Measurements from ENCODE around the gene POLR2F.

DNA sequence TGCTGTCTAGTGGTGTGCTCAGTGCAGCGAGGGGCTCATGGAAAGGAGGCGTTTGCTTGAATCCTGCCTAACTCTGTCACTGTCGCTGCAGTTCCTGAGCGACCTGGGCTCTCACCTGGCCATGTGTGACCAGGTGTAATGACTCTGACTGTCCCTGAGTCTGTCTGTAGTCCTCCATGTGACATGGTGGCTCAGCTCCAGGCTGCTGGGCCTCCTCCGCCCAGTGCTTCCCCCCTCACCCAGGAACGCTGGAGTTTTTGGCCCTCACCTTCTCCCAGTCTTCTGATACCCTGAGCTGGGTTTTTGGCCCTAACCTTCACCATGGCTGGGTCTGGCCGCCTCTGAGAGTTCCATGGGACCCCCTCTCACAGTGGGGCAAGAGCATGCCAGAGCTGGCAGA lies 27.1 kb upstream of the POLR2F start:
- TF ChIP-seq, protein P1, sequence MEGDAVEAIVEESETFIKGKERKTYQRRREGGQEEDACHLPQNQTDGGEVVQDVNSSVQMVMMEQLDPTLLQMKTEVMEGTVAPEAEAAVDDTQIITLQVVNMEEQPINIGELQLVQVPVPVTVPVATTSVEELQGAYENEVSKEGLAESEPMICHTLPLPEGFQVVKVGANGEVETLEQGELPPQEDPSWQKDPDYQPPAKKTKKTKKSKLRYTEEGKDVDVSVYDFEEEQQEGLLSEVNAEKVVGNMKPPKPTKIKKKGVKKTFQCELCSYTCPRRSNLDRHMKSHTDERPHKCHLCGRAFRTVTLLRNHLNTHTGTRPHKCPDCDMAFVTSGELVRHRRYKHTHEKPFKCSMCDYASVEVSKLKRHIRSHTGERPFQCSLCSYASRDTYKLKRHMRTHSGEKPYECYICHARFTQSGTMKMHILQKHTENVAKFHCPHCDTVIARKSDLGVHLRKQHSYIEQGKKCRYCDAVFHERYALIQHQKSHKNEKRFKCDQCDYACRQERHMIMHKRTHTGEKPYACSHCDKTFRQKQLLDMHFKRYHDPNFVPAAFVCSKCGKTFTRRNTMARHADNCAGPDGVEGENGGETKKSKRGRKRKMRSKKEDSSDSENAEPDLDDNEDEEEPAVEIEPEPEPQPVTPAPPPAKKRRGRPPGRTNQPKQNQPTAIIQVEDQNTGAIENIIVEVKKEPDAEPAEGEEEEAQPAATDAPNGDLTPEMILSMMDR (IDR thresholded peaks at IDR 0.05), result no peak
- no peak for TF ChIP-seq POLR2A (IDR thresholded peaks at IDR 0.05)
